Lower leg skin (tissue), 3 donors: ENCODE data around the gene APLNR.

ENCODE experiments used
- CTCF ChIP-seq, 3 donors: fragments of 450-650 bp; IDR thresholded peaks; one replicate each; pipeline ENCODE4 v1.5.1; 2016; ENCODE audit warnings: antibody characterized with exemption in 3 of 3, mild to moderate bottlenecking in 3 of 3, moderate library complexity in 2 of 3
- POLR2A ChIP-seq, 2 donors: fragments of 450-650 bp; IDR thresholded peaks; one replicate each; pipeline ENCODE4 v1.6.1; 2016 to 2017; ENCODE audit warnings: antibody characterized with exemption in 2 of 2, mild to moderate bottlenecking in 1 of 2, moderate library complexity in 1 of 2

- TF ChIP-seq CTCF (IDR thresholded peaks at IDR 0.05) (no peak), POLR2A (IDR thresholded peaks at IDR 0.05) (no peak)
Measured at GRCh38 chr11:57263351-57263750, 26.3 kb upstream of the APLNR start.
